HG02970 (cell line): ENCODE measurements around the gene WDR73.

ENCODE experiments used
- ATAC-seq: cut with Tn5 transposase; IDR thresholded peaks from one replicate; pipeline ENCODE4 v1.9.1; 2021; ENCODE audit warnings: mild to moderate bottlenecking, moderate library complexity, moderate number of reproducible peaks; ENCODE audit not compliant: unreplicated experiment, low FRiP score

The WDR73 gene

GRCh38 chr15:84591815-84592214 is 62.3 kb downstream of the WDR73 start:
- no peak for ATAC-seq

- no peak for ATAC-seq
These were observed 63.7 kb downstream of the WDR73 start for GRCh38 chr15:84590406-84590805.
